Measurements from ENCODE around the gene ATP10A. TPM values are rescaled to one million over a fixed set of nuclear protein-coding genes. Genes with fewer than 3 reads are reported as not detected.

Gene ATP10A
- total RNA-seq, 1 experiment from 2014 or later = 3.9 TPM

GRCh38 chr15:25773248-25773647 lies 89.9 kb downstream of the ATP10A start:
- Histone ChIP-seq H3K4me2 (ENCODE audit: insufficient read depth, insufficient read length, low read length) (no peak overlapping the region), H3T11ph (ENCODE audit: low read length) (no peak overlapping the region), H3K4ac (ENCODE audit: low read depth, low read length) (no peak overlapping the region), H2BK15ac (ENCODE audit: low read depth, low read length) (no peak overlapping the region), H3K79me2 (ENCODE audit: insufficient read depth, low read length) (no peaks in the 10 kb centered on the region), H2BK12ac (ENCODE audit: insufficient read length, low read depth, low read length) (no peak overlapping the region), H3K27me3 (ENCODE audit: insufficient read depth, low read length) (no peaks in the 10 kb centered on the region), H3K27ac (ENCODE audit: insufficient read length, low read depth, low read length) (no peak overlapping the region), H3K18ac (ENCODE audit: insufficient read length, low read depth, low read length) (no peak overlapping the region), H3K14ac (ENCODE audit: insufficient read depth, low read length) (no peak overlapping the region), H3K23ac (ENCODE audit: insufficient read length, low read depth, low read length) (no peak overlapping the region), H3K4me1 (ENCODE audit: insufficient read depth, low read length) (peaks cover 6% of the 10 kb centered on the region), H3K9me3 (ENCODE audit: control insufficient read depth, low read depth, low read length) (no peaks in the 10 kb centered on the region), H3K9ac (ENCODE audit: extremely low read depth, insufficient read length, low read length) (no peak overlapping the region), H2BK120ac (ENCODE audit: low read depth, low read length, poor library complexity, severe bottlenecking) (no peak overlapping the region), H4K91ac (ENCODE audit: insufficient read length, low read depth, low read length) (no peak overlapping the region), H3K23me2 (ENCODE audit: insufficient read length, low read depth, low read length, poor library complexity, severe bottlenecking) (no peaks in the 10 kb centered on the region), H3K79me1 (ENCODE audit: insufficient read depth, low read depth, low read length, poor library complexity, severe bottlenecking) (no peaks in the 10 kb centered on the region), H3K56ac (ENCODE audit: insufficient read length, low read depth, low read length) (no peak overlapping the region), H2BK20ac (ENCODE audit: low read depth, low read length, poor library complexity, severe bottlenecking) (no peak overlapping the region), H2AK5ac (ENCODE audit: insufficient read length, low read length) (no peak overlapping the region), H2AFZ (ENCODE audit: low read length) (no peak overlapping the region), H4K8ac (replicated peaks; ENCODE audit: insufficient read length, low read depth, low read length) (no peak overlapping the region), H4K5ac (ENCODE audit: insufficient read length, low read depth, low read length) (no peak overlapping the region), H4K20me1 (ENCODE audit: control insufficient read depth, insufficient read depth, insufficient read length) (no peaks in the 10 kb centered on the region), H2BK5ac (ENCODE audit: insufficient read length, low read length) (no peak overlapping the region)
- no peak overlapping the region; a peak in 1 of 7 replicates for H3K27ac Mint-ChIP-seq
- no peak overlapping the region for H3K4me3 Mint-ChIP-seq
- WGBS (ENCODE audit: extremely low coverage, insufficient read length, low lambda C conversion rate) = no CpG with 5 or more reads among the region's 6 CpGs
- H3K9me3 Mint-ChIP-seq = no peaks in the 10 kb centered on the region
- H3K36me3 Mint-ChIP-seq (ENCODE audit: insufficient read depth in 1 of 3, low read depth in 3 of 3) = no peaks in the 10 kb centered on the region
- no peaks in the 10 kb centered on the region; the same call in none of the 2 replicates for H3K27me3 Mint-ChIP-seq (ENCODE audit: low read depth)
- no peak for DNase-seq
- H3K4me1 Mint-ChIP-seq = peaks cover 24 to 30% of the 10 kb centered on the region in 2 experiments
- no peak for TF ChIP-seq CTCF (conservative IDR thresholded peaks at IDR 0.05)
